Vagina (tissue), 2 donors: ENCODE results near the gene N4BP2L2.

Source experiments
- POLR2A ChIP-seq, 2 donors: fragments of 450-650 bp; IDR thresholded peaks; one replicate each; pipeline ENCODE4 v1.6.1; 2017; ENCODE audit warnings: antibody characterized with exemption in 2 of 2, mild to moderate bottlenecking in 2 of 2, moderate library complexity in 2 of 2
- POLR2AphosphoS5 ChIP-seq, 2 donors: sonication (generic); formaldehyde crosslinking; IDR thresholded peaks; one replicate each; pipeline ENCODE4 v1.9.0; 2017; ENCODE audit warnings: antibody characterized with exemption in 2 of 2, mild to moderate bottlenecking in 2 of 2, low read depth in 1 of 2; ENCODE audit not compliant: insufficient read depth in 1 of 2

GRCh38 chr13:32471187-32471922 is 67.2 kb downstream of the N4BP2L2 start:
- no peak for TF ChIP-seq POLR2A (IDR thresholded peaks at IDR 0.05)
- no peak for TF ChIP-seq POLR2AphosphoS5 (IDR thresholded peaks at IDR 0.05; ENCODE audit: insufficient read depth in 1 of 2, low read depth in 1 of 2)
